A549 (cell line): ENCODE results near the gene ST6GALNAC5. TPM values are rescaled to one million over a fixed set of nuclear protein-coding genes. Genes with fewer than 3 reads are reported as not detected.

Experiments used
- ATAC-seq, 2 experiments: fragments of 200-7000 bp in 1 of 2; fragments of >200 bp in 1 of 2; cut with Nextera tagmentation in 1 of 2; cut with Tn5 transposase in 1 of 2; 3 replicates each; pipeline versions ENCODE4 v1.8.0 to v1.9.1; 2018 to 2020; ENCODE audit warnings: mild to moderate bottlenecking in 1 of 2, moderate library complexity in 1 of 2
- CTCF ChIA-PET: fragments of 300-600 bp; sonication (Branson Sonifier 250); formaldehyde crosslinking; extraction: SDS; loops from one replicate; lab custom pipeline; 2021; ENCODE audit warnings: antibody characterized with exemption, inconsistent platforms; lab: Yijun Ruan, JAX
- POLR2A ChIA-PET: fragments of 350-600 bp; formaldehyde crosslinking; extraction: SDS; loops from one replicate; lab custom pipeline; 2021; ENCODE audit warnings: antibody characterized with exemption, inconsistent platforms; lab: Yijun Ruan, JAX
- DNase-seq, 2 experiments: peaks; one replicate each; pipeline versions ENCODE4 v3.0.0 to v3.0.0-alpha.2; 2011 to 2016; ENCODE audit warnings: low read depth in 1 of 2, low spot score in 1 of 2
- FAIRE-seq: peaks from 2 replicates; lab custom pipeline; 2011; peaks lifted over from hg19 to GRCh38; lab: Jason Lieb, UNC
- H3K27ac ChIP-seq, 2 experiments: fragments of >200 bp; sonication (Bioruptor Twin); formaldehyde crosslinking; 3 replicates each; pipeline ENCODE4 v1.5.1; 2016 to 2017
- H3K4me1 ChIP-seq: fragments of >200 bp; sonication (Bioruptor Twin); formaldehyde crosslinking; 3 replicates; pipeline ENCODE4 v1.6.1; 2016
- H3K4me2 ChIP-seq: fragments of >200 bp; sonication (Bioruptor Twin); formaldehyde crosslinking; 3 replicates; pipeline ENCODE4 v1.6.1; 2016
- H3K4me3 ChIP-seq: fragments of >200 bp; sonication (Bioruptor Twin); formaldehyde crosslinking; 3 replicates; pipeline ENCODE4 v1.5.1; 2016
- H3K9me3 ChIP-seq: fragments of >200 bp; sonication (Bioruptor Twin); formaldehyde crosslinking; 3 replicates; pipeline ENCODE4 v1.6.1; 2016
- CHD4 ChIP-seq: fragments of 200-600 bp; sonication (generic); IDR thresholded peaks from 2 replicates; pipeline ENCODE4 v1.6.1; 2016; ENCODE audit warnings: antibody characterized with exemption, mild to moderate bottlenecking, borderline replicate concordance
- EHF ChIP-seq: fragments of 250-450 bp; sonication (Bioruptor Pico); IDR thresholded peaks from 2 replicates; pipeline ENCODE4 v1.5.0; 2020; ENCODE audit warnings: mild to moderate bottlenecking
- EP300 ChIP-seq, 2 experiments: fragments of >200 bp; sonication (Bioruptor Twin); formaldehyde crosslinking; IDR thresholded peaks; 2 replicates in 1 of 2; 3 replicates in 1 of 2; pipeline ENCODE4 v1.6.1; 2016 to 2017
- ESRRA ChIP-seq: fragments of 150-350 bp; IDR thresholded peaks from 2 replicates; pipeline ENCODE4 v1.6.1; 2014; ENCODE audit warnings: mild to moderate bottlenecking, low read length, borderline replicate concordance
- FOSB ChIP-seq: fragments of 250-450 bp; sonication (Bioruptor Pico); IDR thresholded peaks from 2 replicates; pipeline ENCODE4 v1.5.0; 2020; ENCODE audit warnings: mild to moderate bottlenecking, moderate library complexity
- FOSL2 ChIP-seq, 2 experiments: fragments of 450-650 bp in 1 of 2; fragments of >200 bp in 1 of 2; sonication (Bioruptor Twin) in 1 of 2; formaldehyde crosslinking; IDR thresholded peaks; 2 replicates each; pipeline versions ENCODE4 v1.5.0 to v1.6.1; 2016 to 2020; ENCODE audit warnings: mild to moderate bottlenecking in 1 of 2, moderate library complexity in 1 of 2
- GATA3 ChIP-seq: IDR thresholded peaks from 2 replicates; pipeline ENCODE4 v1.6.1; 2012; ENCODE audit warnings: borderline replicate concordance
- HES2 ChIP-seq: fragments of >200 bp; sonication (Bioruptor Twin); formaldehyde crosslinking; IDR thresholded peaks from 2 replicates; pipeline ENCODE4 v1.6.1; 2016
- HOXA7 ChIP-seq: fragments of 250-450 bp; sonication (Bioruptor Pico); IDR thresholded peaks from 2 replicates; pipeline ENCODE4 v1.5.0; 2020; ENCODE audit warnings: mild to moderate bottlenecking, moderate library complexity
- HOXB5 ChIP-seq: fragments of 250-450 bp; sonication (Bioruptor Pico); IDR thresholded peaks from 2 replicates; pipeline ENCODE4 v1.5.0; 2020; ENCODE audit warnings: mild to moderate bottlenecking, moderate library complexity
- MAX ChIP-seq: IDR thresholded peaks from 2 replicates; pipeline ENCODE4 v1.6.1; 2012
- MYC ChIP-seq: IDR thresholded peaks from 2 replicates; pipeline ENCODE4 v1.6.1; 2012; ENCODE audit warnings: mild to moderate bottlenecking, inconsistent platforms, low read length, improper control_type of control experiment, borderline replicate concordance
- NPAS2 ChIP-seq: fragments of 250-450 bp; sonication (Bioruptor Pico); IDR thresholded peaks from 2 replicates; pipeline ENCODE4 v1.8.0; 2022; ENCODE audit warnings: mild to moderate bottlenecking, moderate library complexity, borderline replicate concordance
- NR3C1 ChIP-seq: fragments of >200 bp; sonication (Bioruptor Twin); formaldehyde crosslinking; IDR thresholded peaks from 3 replicates; pipeline ENCODE4 v1.6.1; 2017
- PHF8 ChIP-seq: fragments of 200-600 bp; sonication (generic); IDR thresholded peaks from 2 replicates; pipeline ENCODE4 v1.6.1; 2016; ENCODE audit warnings: low read depth, mild to moderate bottlenecking, antibody characterized with exemption, moderate library complexity, borderline replicate concordance
- REST ChIP-seq: fragments of 200-600 bp; sonication (generic); IDR thresholded peaks from 2 replicates; pipeline ENCODE4 v1.6.1; 2016; ENCODE audit warnings: antibody characterized with exemption, mild to moderate bottlenecking, moderate library complexity
- SMC3 ChIP-seq: fragments of >200 bp; sonication (Bioruptor Twin); formaldehyde crosslinking; IDR thresholded peaks from 3 replicates; pipeline ENCODE4 v1.6.1; 2018; ENCODE audit warnings: inconsistent platforms
- SREBF2 ChIP-seq: fragments of 450-650 bp; IDR thresholded peaks from 2 replicates; pipeline ENCODE4 v1.6.1; 2014; ENCODE audit warnings: mild to moderate bottlenecking, moderate library complexity
- ZFP36 ChIP-seq: fragments of 450-650 bp; IDR thresholded peaks from 2 replicates; pipeline ENCODE4 v1.6.1; 2014; ENCODE audit warnings: borderline replicate concordance; ENCODE audit not compliant: partially characterized antibody
- ZSCAN20 ChIP-seq: fragments of 250-450 bp; sonication (Bioruptor Pico); IDR thresholded peaks from 2 replicates; pipeline ENCODE4 v1.8.0; 2022; ENCODE audit warnings: mild to moderate bottlenecking, moderate library complexity
- WGBS: methylation state at CpG from one replicate; pipeline ENCODE4 v1.1.6; 2017; ENCODE audit errors: missing lambda C conversion rate; 5-methylcytosine and 5-hydroxymethylcytosine counted together
- polyA plus RNA-seq, 4 experiments: library from polyadenylated mRNA; depleted of rRNA in 3 of 4; stranded (reverse); fragments of >200 nt; fragmentation: RNase III in 1 of 4; extraction: RNeasy Plus Mini Kit Qiagen cat#74134 plus additional on column Dnase treatment in 1 of 4; gene quantifications; 2 replicates in 3 of 4; 3 replicates in 1 of 4; pipeline ENCODE4 v1.2.3, GENCODE V29; 2011 to 2017

The ST6GALNAC5 gene
- polyA plus RNA-seq, 2 of the 4 experiments (the other 2 are of a cell fraction), result not detected

GRCh38 chr1:77010937-77011336 lies 143.7 kb downstream of the ST6GALNAC5 start:
- WGBS, result 58% methylated on average over 7 of the region's 8 CpGs
- ChIA-PET CTCF (interaction anchor here (0.7 kb wide), 1 partner anchor 13 kb away, joined by 3 read pairs; no protein-coding TSS in a partner anchor), POLR2A (no interaction called here)
- TF ChIP-seq NPAS2 (CRISPR knock-in tag) (no peak), ZSCAN20 (no peak), HES2 (no peak), GATA3 (no peak), SREBF2 (no peak), FOSL2 (IDR thresholded peaks at IDR 0.05) (no peak), FOSL2 (CRISPR knock-in tag; IDR thresholded peaks at IDR 0.05) (no peak)
- no peak for DNase-seq
- Histone ChIP-seq H3K4me1 (no peaks in the 10 kb centered on the region), H3K27ac (no peak overlapping the region), H3K9me3 (no peaks in the 10 kb centered on the region), H3K4me3 (no peak overlapping the region), H3K4me2 (no peak overlapping the region)
- no peak for FAIRE-seq
- no peak for ATAC-seq

- ATAC-seq, result no peak
- no peak for DNase-seq
- Histone ChIP-seq H3K4me2 (no peak overlapping the region), H3K9me3 (no peaks in the 10 kb centered on the region), H3K4me3 (no peak overlapping the region), H3K4me1 (no peaks in the 10 kb centered on the region), H3K27ac (no peak overlapping the region)
- WGBS, result 90% methylated on average over 1 of the region's 1 CpG
- ChIA-PET POLR2A (no interaction called here), CTCF (no interaction called here)
- TF ChIP-seq SMC3, result no peak
- no peak for TF ChIP-seq REST
- TF ChIP-seq FOSB (CRISPR knock-in tag), result no peak
- no peak for TF ChIP-seq NPAS2 (CRISPR knock-in tag)
- no peak for TF ChIP-seq SREBF2
- no peak for TF ChIP-seq HOXA7 (CRISPR knock-in tag)
- no peak for TF ChIP-seq NR3C1
- no peak for TF ChIP-seq HOXB5 (CRISPR knock-in tag)
- no peak for TF ChIP-seq PHF8
- no peak for TF ChIP-seq EP300 (IDR thresholded peaks at IDR 0.05)
- TF ChIP-seq ESRRA, result no peak
- TF ChIP-seq EHF (CRISPR knock-in tag), result no peak
- TF ChIP-seq ZFP36, result no peak
- no peak for FAIRE-seq
Observed at GRCh38 chr1:77012066-77012465, 144.8 kb downstream of the ST6GALNAC5 start.

- ChIA-PET CTCF (no interaction called here), POLR2A (no interaction called here)
- H3K27ac ChIP-seq, result no peak overlapping the region
- 78% methylated on average over 5 of the region's 5 CpGs for WGBS
- no peaks in the 10 kb centered on the region for H3K4me1 ChIP-seq
- H3K4me2 ChIP-seq, result no peak overlapping the region
- ATAC-seq (no peak), DNase-seq (peak in 1 of 2 experiments; percentile 16), FAIRE-seq (no peak)
- TF ChIP-seq CHD4 (no peak), MAX (no peak), NR3C1 (no peak), ZFP36 (no peak), ESRRA (no peak), MYC (no peak)
- no peak overlapping the region for H3K4me3 ChIP-seq
- H3K9me3 ChIP-seq, result no peaks in the 10 kb centered on the region
Observed at GRCh38 chr1:77014073-77014788, 147.0 kb downstream of the ST6GALNAC5 start.
